HG02852 (cell line): ENCODE measurements around the gene AKAP10.
"Not testable (repeated sequence)": the region's sequence is repeated elsewhere in the genome, so short reads cannot be mapped to it uniquely, and the experiment has no call there.

ENCODE experiments used
- ATAC-seq: cut with Tn5 transposase; IDR thresholded peaks from one replicate; pipeline ENCODE4 v1.9.1; 2021; ENCODE audit warnings: mild to moderate bottlenecking, moderate library complexity; ENCODE audit not compliant: unreplicated experiment

The AKAP10 gene

DNA sequence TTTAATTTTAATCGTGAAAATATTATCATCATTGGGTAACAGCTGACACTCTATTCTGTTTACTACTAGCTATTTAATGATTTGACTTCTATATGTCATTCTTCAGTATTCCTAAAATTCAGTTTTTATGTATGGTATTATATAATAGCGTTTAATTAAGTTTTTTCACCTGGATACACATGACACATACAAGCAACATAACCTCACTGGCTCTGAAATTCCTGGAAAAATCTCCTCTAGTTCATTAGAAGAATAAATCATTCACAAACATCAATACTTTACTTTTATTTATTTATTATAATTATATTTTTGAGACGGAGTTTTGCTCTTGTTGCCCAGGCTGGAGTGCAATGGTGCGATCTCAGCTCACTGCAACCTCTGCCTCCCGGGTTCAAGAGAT, 44.0 kb downstream of the AKAP10 start:
- no peak for ATAC-seq

DNA sequence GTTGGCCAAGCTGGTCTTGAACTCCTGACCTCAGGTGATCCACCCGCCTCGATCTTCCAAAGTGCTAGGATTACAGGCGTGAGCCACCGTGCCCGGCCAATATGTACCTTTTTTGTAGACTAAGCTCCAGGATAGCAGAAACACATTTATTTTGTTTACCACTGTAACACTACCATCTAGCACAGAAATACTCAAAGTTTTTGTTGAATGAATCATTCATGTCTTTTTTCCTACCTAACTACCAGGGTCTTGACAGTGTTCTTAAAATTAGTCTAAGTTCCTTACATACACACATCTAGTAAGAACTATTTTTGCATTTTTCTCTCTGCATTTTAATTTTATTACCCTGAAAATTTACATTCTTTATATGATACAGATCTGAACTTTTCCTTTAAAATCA, 44.4 kb downstream of the AKAP10 start:
- no peak for ATAC-seq

DNA sequence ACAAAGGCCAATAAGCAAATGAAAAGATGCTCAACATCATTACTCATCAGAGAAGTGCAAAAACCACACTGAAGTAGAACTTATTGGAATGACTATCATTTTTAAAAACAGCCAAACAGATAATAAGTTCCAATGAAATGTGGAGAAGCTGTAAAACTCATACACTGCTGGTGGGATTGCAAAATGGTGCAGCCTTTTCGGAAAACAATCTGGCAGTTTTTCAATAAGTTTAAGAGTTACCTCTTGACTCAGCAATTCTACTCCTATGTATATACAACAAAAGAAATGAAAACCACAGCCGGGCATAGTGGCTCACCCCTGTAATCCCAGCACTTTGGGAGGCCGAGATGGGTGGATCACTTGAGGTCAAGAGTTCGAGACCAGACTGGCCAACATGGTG, 49.3 kb downstream of the AKAP10 start:
- no peak for ATAC-seq

DNA sequence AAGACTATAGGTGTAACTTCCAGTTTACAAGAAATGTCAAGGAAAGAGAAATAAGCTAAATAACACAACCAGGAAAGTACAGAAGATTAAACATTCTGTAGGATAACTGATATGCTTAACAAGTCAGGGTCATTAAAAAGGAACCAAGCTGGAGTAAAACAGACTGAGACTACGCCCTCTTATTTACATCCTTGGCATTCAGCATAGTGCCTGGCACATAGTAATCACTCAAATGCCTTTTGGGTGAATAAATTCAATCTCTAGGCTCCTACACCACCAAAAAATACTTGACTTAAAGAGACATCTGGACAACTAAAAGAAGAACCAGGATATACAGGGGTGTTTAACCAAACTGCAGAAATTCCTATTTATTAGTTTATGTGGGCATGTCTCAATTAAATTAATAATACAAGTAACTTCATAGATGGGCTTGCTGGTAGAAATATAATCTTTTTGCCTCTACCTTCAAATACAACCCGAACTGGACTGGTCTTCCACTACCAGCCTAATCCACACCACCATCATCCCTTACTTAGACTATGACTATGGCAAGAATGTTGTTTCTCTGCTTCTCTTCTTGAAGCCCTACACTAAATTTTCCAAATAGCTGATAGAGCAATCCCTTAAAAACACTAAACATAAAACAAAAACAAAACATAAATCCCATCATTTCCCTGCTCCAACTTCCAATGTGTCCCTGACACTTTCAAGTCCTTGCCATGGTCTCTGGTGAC, 62.2 kb downstream of the AKAP10 start:
- no peak for ATAC-seq

DNA sequence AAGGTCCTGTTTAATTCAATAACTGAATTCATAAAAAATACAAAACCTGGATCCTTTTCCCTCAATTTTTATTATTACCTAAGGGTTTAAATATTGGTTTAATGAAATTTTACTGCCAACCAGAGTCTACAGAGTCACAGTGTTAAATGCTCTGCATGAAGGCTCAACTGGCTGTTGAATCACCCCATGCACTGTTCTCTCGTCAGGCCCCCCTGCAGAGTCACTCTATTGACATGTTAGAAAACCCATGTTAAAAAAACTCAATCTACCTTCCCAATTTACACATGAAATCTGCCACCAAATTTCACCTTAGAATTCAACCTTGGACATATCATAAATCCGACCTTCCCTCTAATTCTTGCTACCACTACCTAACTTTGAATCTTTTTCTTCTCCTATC, 66.6 kb downstream of the AKAP10 start:
- ATAC-seq = no peak

DNA sequence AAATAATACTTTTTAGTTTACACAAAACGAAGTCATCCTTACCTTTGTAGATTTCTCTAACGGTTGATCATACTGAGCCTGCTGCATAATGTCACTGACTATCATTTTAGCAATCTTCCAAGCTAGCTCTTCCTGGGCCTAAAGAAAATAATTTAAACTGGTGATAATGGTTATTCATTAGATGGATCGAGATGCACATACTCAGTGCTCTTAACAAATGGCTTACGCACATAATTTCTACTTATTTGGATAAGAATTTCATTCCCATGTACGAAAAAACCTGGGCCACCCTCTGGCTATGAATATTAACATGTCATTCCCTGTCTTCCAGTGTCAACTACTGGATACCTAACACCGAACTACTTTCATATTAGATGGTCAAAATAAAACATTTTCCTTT, 68.5 kb downstream of the AKAP10 start:
- ATAC-seq = no peak

DNA sequence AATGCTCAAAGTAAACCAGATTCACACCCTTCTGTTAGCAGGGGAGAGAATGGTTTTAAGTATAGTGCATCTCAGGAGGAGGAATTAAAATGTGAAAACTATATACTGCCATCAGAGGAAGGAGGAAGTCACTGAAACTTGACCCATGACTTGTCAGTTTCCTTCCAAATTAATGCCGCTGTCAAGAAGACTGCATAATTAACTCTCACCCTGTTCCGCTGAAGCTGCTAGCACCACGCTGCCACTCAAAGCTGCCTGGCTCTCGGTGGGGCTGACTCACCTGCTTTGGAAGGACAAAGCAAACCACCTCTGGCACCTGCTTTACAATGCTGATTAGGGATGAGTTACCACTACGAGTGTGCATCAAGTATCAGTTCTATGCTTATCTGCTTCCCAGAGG, 72.1 kb downstream of the AKAP10 start:
- no peak for ATAC-seq

DNA sequence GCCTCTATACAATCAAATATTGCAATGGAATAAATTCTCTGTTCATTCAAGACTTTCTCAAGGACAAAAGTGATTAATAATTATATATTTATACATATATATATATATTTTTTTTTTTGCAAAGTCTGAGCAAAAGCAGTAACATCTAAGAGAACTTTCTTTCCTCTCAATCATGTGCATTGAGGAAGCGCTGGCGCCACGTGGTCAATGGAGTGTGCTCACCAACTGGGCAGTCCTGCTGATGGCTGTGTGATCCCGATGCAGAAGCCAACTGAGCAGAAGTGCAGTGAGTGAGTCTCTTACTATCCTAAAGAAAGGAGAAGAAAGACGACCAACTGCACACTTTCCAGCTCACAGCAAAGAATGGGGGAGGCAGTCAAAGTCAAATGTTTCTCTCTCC, 72.7 kb downstream of the AKAP10 start:
- ATAC-seq = no peak

DNA sequence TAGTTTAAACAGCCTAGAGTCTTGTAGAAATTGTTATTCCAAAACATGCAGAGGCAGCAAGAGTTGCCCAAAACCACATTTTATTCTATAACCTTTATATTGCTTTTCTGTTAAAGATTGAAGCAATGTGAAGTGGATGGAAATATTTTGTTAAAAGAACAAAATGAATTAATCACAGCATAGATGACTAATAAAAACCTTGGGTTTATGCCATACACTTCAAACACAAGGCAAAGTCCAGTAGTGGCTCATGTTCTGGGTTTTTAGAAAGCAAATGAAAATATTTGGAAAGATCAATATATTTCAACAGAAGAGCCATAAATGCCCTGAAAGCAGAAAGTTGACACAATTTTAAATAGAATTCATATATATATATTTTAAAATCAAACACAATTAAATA, 73.2 kb downstream of the AKAP10 start:
- ATAC-seq = no peak

DNA sequence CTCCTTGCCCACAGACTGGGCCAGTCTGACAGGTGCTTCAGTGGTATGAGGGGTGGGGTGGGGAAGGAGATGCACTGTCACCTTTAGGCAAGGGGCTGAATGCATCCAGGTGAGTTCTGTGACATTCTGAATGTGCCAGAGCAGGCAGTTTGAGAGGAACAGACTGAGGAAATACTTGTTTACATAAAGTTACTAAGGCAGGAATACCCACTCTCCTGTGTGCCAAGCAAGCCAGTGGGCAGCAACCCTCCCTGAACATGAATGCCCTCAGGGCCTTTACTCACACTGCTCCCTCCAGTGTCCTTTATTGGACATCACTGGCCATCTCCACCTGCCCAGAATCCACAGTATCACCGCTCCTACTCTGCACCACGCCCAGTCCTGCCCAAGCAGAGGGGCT, 76.8 kb downstream of the AKAP10 start:
- ATAC-seq = no peak

DNA sequence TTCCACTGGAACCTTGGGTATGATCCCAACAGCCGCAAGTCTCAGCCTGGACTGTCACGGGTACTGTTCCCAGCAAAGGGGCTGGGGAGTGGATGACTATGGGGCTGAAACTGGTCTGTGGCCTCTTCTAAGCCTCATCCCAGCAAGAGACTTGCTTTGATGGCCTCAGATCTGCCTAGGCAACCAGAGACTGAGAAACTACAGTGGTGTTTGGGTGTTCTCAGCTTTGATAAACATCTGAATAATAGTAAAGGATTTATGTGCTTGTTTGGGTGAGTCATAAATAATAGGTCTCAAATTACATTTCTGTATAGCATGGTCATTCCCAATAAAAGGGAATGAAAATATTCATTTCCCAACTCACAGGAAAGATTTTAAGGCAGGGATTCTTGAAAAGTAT, 79.7 kb downstream of the AKAP10 start:
- no peak for ATAC-seq

DNA sequence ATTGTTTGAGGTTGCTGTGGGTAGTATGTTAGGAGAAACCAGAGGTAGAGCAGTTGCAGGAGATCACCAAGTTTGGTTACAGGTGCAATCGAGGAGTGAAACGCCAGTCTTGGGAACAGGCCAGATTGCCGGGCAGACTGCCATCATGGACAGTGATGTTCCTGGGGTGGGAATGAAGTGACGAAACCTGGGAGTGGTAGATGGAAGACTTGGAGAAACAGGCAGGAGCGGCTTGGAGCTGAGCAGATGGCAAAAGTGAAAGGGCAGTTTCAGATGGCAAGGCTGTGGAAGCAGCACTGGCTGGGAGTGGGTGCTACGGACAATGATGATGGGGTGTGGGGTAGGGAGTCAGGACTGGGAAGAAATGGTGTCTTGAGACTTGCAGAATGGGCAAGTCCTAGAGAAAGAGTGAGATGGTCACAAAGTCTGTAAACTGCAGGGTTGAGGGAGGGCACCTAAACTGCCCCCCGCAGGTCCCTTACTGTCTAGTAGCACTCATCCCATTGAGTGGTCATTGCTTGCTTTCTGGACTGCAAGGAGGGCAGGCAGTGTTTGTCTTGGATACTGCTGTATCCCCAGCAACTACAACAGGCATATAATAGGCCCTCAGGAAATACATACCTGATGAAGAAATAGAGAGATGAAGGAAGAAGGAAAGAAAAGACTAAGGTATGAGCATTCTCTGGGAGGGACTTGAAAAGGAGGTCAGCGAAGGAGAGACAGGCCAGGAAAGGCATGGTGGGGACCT, 80.4 kb downstream of the AKAP10 start:
- ATAC-seq = no peak

DNA sequence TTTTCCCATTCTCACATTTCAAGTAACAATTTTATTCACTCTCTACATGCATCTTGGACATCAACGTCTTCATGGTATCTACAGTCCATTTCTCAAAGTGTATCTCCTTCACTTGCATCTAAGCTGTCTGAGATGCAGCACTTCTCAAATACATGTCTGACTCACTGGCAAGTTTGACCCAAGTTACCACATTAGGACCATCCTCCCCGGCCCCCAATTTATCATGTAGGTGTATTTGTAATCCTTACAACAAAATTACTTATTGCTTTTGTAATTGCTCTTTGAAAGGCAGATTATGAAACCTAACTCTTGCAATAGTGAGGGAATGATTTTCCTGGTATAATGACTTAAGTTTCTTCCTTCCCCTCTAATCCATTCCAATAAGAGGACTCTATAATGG, 80.9 kb downstream of the AKAP10 start:
- no peak for ATAC-seq

DNA sequence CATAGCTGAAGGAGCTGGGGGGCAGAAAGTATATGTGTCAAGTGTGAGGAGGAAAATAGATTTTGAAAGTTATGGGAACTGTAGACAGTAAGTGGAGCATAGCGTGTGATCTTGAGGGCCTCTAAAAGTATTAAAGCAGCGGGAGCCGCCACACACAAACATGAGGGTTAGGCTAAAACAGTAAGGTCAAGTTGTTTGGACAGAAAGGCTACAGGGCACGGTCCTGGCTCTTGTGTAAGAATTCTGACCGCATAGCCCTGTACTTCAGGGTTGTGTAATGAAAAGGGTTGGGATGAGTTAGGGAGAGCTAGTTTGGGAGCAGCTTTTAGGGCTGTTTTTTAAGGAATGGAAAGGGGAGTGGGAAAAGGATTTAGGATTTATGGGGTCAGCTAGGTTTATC, 87.1 kb downstream of the AKAP10 start:
- ATAC-seq = not testable (repeated sequence)

DNA sequence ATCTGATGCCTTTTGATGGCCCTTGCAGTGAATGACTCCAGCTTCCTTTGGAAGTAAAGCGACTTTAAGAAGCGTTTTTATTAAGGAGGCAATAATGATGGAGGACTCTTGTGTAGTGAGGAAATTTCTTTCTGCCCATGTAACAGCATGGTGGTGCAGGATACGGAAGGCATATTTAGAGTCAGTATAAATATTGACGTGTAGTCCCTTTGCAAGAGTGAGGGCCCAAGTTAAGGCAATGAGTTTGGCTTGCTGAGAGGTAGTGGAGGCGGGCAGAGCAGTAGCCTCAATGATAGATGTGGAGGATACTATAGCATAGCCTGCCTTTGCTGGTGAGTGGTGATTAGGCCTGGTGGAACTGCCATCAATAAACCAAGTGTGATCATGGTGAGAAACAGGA, 87.6 kb downstream of the AKAP10 start:
- ATAC-seq = not testable (repeated sequence)

DNA sequence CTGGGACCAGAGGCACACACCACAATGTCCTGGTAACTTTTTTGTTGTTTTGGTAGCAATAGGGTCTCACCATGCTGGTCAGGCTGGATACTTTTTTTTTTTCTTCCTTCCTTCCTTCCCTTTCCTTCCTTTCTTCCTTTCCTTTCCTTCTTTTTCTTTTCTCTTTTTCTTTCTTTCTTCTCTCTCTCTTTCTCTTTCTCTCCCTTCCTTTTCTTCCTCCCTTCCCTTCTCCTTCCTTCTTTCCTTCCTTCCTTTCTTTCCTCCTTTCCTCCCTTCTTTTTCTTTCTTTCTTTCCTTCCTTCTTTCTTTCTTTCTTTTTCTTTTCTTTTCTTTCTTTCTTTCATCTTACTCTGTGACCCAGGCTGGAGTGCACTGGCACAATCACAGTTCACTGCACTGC, 91.5 kb downstream of the AKAP10 start:
- ATAC-seq = no peak

DNA sequence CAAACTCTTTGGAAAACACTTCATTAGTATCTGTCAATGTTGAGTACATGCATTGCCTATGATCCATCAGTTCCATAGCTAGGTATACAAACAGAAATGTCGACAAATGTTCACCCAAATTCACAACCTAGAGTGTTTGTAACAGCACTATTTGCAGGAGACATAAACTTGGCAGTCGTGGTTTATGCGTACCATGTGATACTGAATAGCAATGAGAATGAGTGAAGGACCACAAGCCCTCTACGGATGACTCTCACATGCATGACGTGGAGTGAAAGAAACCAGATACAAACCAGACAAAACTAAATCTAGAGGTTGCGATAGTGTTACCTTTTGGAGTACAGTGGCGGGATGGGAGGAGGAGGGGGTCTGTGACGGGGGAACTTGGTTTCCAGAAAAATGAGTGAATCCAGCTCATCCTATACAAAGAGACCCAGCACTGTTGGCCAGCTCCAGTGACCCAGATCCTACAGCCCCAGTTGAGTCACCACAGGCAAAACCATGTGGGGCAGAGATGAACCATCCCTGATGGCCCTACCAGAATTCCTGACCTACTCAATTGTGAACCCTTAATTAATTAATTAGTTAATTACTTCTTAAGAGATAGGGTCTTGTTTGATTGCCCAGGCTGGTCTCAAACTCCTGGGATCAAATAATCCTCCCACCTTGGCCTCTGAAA, 94.0 kb downstream of the AKAP10 start:
- no peak for ATAC-seq

DNA sequence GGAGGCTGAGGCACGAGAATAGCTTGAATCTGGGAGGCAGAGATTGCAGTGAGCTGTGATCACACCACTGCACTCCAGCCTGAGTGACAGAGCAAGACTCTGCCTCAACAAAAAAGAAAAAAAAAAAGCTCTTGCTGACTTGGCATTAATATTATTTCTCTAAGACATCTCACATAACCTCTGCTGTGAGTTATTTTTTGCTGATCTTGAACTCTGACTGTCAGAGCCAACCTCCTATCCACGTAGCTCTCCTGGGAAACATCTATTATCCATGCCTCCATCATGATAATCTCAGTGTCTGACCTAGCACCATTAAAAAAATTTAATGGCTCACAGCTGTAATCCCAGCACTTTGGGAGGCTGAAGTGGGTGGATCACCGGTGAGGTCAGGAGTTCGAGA, 97.2 kb downstream of the AKAP10 start:
- no peak for ATAC-seq

DNA sequence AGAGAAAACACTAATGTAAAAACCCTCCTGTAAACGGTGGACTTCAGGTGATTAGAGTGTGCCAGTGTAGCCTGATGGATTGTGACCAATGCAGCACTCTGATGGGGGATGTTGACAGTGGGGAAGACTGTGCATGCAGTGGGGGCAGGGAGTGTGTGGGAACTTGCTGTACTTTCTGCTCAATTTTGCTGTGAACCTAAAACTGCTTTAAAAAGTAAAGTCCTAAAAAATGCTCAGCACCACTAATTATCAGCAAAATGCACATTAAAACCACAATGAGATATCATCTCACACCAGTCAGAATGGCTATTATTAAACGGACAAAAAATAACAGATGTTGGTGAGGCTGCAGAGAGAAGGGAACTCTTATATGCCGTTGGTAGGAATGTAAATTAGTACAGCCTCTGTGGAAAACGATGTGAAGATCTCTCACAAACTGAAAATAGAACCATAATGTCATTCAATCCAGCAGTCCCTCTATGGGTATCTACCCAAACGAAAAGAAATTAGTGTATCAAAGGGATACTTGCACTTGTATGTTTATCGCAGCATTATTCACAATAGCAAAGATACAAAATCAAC, 100.2 kb downstream of the AKAP10 start:
- no peak for ATAC-seq

DNA sequence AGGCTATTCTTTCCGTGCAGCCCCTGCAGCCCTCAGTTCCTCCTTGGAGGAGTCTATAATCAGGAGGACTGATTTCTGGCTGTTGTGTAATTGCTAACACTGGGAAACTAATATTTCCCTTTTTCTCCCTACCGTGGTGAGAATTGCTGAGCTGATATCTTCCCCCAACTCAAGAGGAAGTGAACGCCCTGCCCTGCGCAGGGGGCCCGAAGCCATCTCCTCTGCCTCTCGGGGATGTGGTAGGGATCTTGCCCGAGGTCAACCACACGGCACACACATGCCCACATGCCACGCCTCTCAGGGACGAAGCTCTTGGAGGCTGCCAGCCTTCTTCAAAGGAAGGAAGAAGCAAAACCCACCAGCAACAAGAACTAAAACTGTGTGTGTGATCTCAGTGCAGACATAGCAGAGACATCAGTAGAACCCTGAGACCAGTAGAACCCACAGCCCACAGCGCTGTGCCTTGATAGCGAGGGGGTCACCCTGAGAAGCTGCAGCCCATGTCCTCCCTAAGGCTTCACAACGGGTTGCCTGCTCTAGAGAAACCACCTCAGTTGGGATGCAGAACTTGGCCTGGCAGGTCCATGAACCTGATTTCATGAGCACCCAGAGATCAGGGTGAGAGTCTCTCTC, 101.0 kb downstream of the AKAP10 start:
- no peak for ATAC-seq

DNA sequence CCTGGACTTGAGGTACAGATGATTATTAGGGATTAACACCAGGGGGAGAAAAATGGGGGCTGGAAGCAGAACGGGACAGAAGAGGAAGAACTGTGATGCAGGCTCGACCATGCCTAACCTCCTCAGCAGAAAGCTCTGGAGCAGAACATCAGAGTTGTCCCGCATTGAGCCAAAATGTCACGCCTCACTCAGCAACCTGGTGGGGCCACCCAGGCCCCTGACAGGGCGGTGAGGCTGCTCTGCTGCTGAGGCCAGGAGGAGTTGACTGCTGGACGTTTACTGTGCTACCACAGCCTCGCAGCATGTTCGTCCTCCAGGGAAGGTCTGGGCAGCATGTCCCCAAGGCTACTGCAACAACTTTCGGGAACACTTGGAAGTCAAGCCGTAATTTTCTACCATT, 103.4 kb downstream of the AKAP10 start:
- no peak for ATAC-seq
